DND-41 (cell line): Measurements from ENCODE around the gene MTREX.

Experiments
- CTCF ChIP-seq: IDR thresholded peaks from 2 replicates; pipeline ENCODE4 v1.5.1; 2012; ENCODE audit warnings: borderline replicate concordance, low read length, moderate library complexity, mild to moderate bottlenecking; ENCODE audit not compliant: poor library complexity, severe bottlenecking; ENCODE audit errors: extremely low read depth
- EZH2 ChIP-seq: IDR thresholded peaks from 3 replicates; pipeline ENCODE4 v1.6.1; 2012; ENCODE audit warnings: borderline replicate concordance, low read depth, mild to moderate bottlenecking, moderate library complexity, low read length, inconsistent platforms; ENCODE audit not compliant: severe bottlenecking

GRCh38 chr5:55363856-55364255 is 56.1 kb downstream of the MTREX start:
- no peak for TF ChIP-seq CTCF
- TF ChIP-seq EZH2 = no peak
